ENCODE measurements around the gene SKIDA1. TPM values are rescaled to one million over a fixed set of nuclear protein-coding genes. Genes with fewer than 3 reads are reported as not detected.

The SKIDA1 gene
- total RNA-seq, 1 experiment from 2014 or later: 0.56 TPM

DNA sequence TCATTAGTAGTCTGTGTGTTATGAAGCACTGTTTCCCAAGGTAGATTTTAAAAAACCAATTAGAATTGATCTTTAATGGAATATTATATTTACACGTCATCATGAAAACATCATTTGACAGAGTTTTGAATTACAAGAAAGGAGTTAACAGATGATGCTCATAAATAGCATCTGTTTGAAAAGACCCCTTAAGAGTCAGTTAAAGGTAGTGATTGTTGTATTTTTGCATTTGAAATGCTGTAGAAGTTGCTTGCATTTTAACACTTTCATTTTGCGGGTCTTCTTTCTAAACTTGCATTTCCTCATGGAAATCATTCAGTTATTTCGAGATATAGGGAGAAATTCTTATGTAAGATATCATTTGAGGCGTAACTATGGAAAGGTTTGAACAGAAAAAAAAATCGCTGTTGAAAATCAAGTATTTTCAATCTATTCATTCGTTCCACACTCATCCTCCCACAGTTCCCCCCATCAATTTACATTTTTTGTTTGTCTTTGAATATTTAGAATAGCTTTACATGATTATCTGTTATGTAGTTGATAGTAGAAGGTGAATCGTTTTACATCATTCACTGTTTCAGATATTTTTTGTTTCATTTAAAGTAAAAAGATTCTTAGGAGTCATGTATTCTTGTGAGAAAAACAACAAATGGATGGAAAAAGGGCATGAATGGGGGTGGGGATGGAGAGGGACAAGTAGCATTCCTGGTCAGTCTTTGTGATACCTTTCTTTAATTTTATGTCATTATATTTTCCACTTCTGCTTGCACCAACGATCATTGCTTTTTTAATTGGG, 3.0 kb upstream of the SKIDA1 start:
- Mint-ChIP-seq H3K4me3 (ENCODE audit: unreplicated experiment) (peak overlapping the region; percentile 97), H3K4me1 (ENCODE audit: insufficient read depth, unreplicated experiment) (peaks cover 6% of the 10 kb centered on the region), H3K9me3 (ENCODE audit: unreplicated experiment) (no peaks in the 10 kb centered on the region), H3K27ac (ENCODE audit: low read depth, unreplicated experiment) (peak overlapping the region; percentile 100), H3K27me3 (ENCODE audit: insufficient read depth, unreplicated experiment) (no peaks in the 10 kb centered on the region), H3K36me3 (ENCODE audit: insufficient read depth, unreplicated experiment) (no peaks in the 10 kb centered on the region)
- no peak for TF ChIP-seq CTCF (IDR thresholded peaks at IDR 0.05; ENCODE audit: unreplicated experiment)
- intact Hi-C loops (cut with micrococcal nuclease): loop anchor here (5.0 kb wide), 1 partner anchor 451 kb away; no protein-coding TSS in a partner anchor
- ChIA-PET POLR2A (interaction anchor here (0.7 to 11.2 kb wide), 18 partner anchors 9 to 811 kb away, joined by 3 to 141 read pairs (median 6); partner anchors contain the start of genes COMMD3 and DNAJC1), CTCF (no interaction called here)
- no TSS peak for BruUV-seq (replicated peaks)
- peak; percentile 49 for DNase-seq (ENCODE audit: unreplicated experiment)

GRCh38 chr10:21527598-21528235, 2.2 kb upstream of the SKIDA1 start:
- Mint-ChIP-seq H3K9me3 (ENCODE audit: unreplicated experiment) (no peaks in the 10 kb centered on the region), H3K27me3 (ENCODE audit: insufficient read depth, unreplicated experiment) (no peaks in the 10 kb centered on the region), H3K36me3 (ENCODE audit: insufficient read depth, unreplicated experiment) (no peaks in the 10 kb centered on the region), H3K27ac (ENCODE audit: low read depth, unreplicated experiment) (peak overlapping the region; percentile 100), H3K4me1 (ENCODE audit: insufficient read depth, unreplicated experiment) (peaks cover 6% of the 10 kb centered on the region), H3K4me3 (ENCODE audit: unreplicated experiment) (peak overlapping the region; percentile 97)
- ChIA-PET POLR2A (interaction anchor here (0.6 to 11.2 kb wide), 22 partner anchors 9 to 811 kb away, joined by 3 to 141 read pairs (median 5); partner anchors contain the start of genes COMMD3 and DNAJC1), CTCF (interaction anchor here (0.9 kb wide), 1 partner anchor 10 kb away, joined by 5 read pairs; no protein-coding TSS in a partner anchor)
- no peak for TF ChIP-seq CTCF (IDR thresholded peaks at IDR 0.05; ENCODE audit: unreplicated experiment)
- DNase-seq (ENCODE audit: unreplicated experiment): peak; percentile 52
- BruUV-seq (replicated peaks): TSS peak; percentile 75
- intact Hi-C loops (cut with micrococcal nuclease): loop anchor here (2.0 to 5.0 kb wide), 2 partner anchors 31 to 450 kb away; no protein-coding TSS in a partner anchor

- intact Hi-C loops (cut with micrococcal nuclease): loop anchor here (2.0 to 5.0 kb wide), 2 partner anchors 30 to 450 kb away; no protein-coding TSS in a partner anchor
- Mint-ChIP-seq H3K36me3 (ENCODE audit: insufficient read depth, unreplicated experiment) (no peaks in the 10 kb centered on the region), H3K27ac (ENCODE audit: low read depth, unreplicated experiment) (peak overlapping the region; percentile 100), H3K27me3 (ENCODE audit: insufficient read depth, unreplicated experiment) (no peaks in the 10 kb centered on the region), H3K9me3 (ENCODE audit: unreplicated experiment) (no peaks in the 10 kb centered on the region), H3K4me1 (ENCODE audit: insufficient read depth, unreplicated experiment) (peaks cover 6% of the 10 kb centered on the region), H3K4me3 (ENCODE audit: unreplicated experiment) (peak overlapping the region; percentile 97)
- ChIA-PET CTCF (interaction anchor here (0.9 kb wide), 1 partner anchor 9 kb away, joined by 5 read pairs; no protein-coding TSS in a partner anchor), POLR2A (interaction anchor here (0.6 to 11.2 kb wide), 27 partner anchors 9 to 1037 kb away, joined by 3 to 141 read pairs (median 4); partner anchors contain the start of genes COMMD3 and DNAJC1)
- DNase-seq (ENCODE audit: unreplicated experiment): peak; percentile 72
- BruUV-seq (replicated peaks): no TSS peak
- TF ChIP-seq CTCF (IDR thresholded peaks at IDR 0.05; ENCODE audit: unreplicated experiment): no peak
Observed at GRCh38 chr10:21526860-21527597, 1.5 kb upstream of the SKIDA1 start.

All from MCF 10A (cell line).